K562 (cell line): ENCODE results near the gene FAM180B. TPM values are rescaled to one million over a fixed set of nuclear protein-coding genes. Genes with fewer than 3 reads are reported as not detected.

Source experiments
- ATAC-seq: fragments of 200-7000 bp; cut with Tn5 transposase; 3 replicates; pipeline ENCODE4 v1.9.1; 2020; ENCODE audit warnings: moderate library complexity
- Bru-seq: library from RNA; stranded (reverse); fragments of 400-500 nt; gene quantifications from one replicate; lab custom pipeline; 2021; lab: Mats Ljungman, UMichigan
- BruChase-seq, 2 experiments: library from RNA; stranded (reverse); fragments of 400-500 nt; gene quantifications; one replicate each; lab custom pipeline; 2021; lab: Mats Ljungman, UMichigan
- BruUV-seq: library from RNA; stranded (reverse); fragments of 400-500 nt; replicated peaks from 2 replicates; lab custom pipeline; 2021; lab: Mats Ljungman, UMichigan
- CTCF ChIA-PET: fragments of 300-600 bp; formaldehyde crosslinking; extraction: SDS; loops from one replicate; lab custom pipeline; 2021; ENCODE audit warnings: low intra/inter-chr PET ratio; lab: Yijun Ruan, JAX
- POLR2A ChIA-PET: fragments of 300-600, 350-650 bp; sonication (Branson Sonifier 250); formaldehyde crosslinking; extraction: SDS; loops from one replicate; lab custom pipeline; 2021; ENCODE audit warnings: antibody characterized with exemption, inconsistent platforms; lab: Yijun Ruan, JAX
- DNase-seq, 4 experiments: peaks; one replicate each; pipeline versions ENCODE4 v3.0.0 to v3.0.0-alpha.2; 2011 to 2018; ENCODE audit warnings: low spot score in 3 of 4, mixed read lengths in 3 of 4; ENCODE audit errors: extremely low read depth in 1 of 4
- FAIRE-seq: peaks from 2 replicates; lab custom pipeline; 2011; peaks lifted over from hg19 to GRCh38; lab: Jason Lieb, UNC
- H2AFZ ChIP-seq: 2 replicates; pipeline ENCODE4 v1.6.0; 2011; ENCODE audit warnings: low read depth, low read length, control low read depth, inconsistent platforms
- H3K27ac ChIP-seq: fragments of 200-600 bp; 3 replicates; pipeline ENCODE4 v1.8.0; 2011; ENCODE audit warnings: low read depth, mild to moderate bottlenecking, control low read depth, inconsistent platforms, low read length, moderate library complexity, mixed read lengths; ENCODE audit errors: extremely low read depth
- H3K27me3 ChIP-seq, 2 experiments: fragments of 300-600 bp in 1 of 2; 2 replicates in 1 of 2; 3 replicates in 1 of 2; pipeline versions ENCODE4 v1.6.0 to v1.8.0; 2011; ENCODE audit warnings: inconsistent platforms in 2 of 2, low read length in 2 of 2, mild to moderate bottlenecking in 1 of 2, mixed read lengths in 1 of 2, moderate library complexity in 1 of 2; ENCODE audit not compliant: control insufficient read depth in 2 of 2, insufficient read depth in 2 of 2
- H3K36me3 ChIP-seq: fragments of 300-600 bp; 3 replicates; pipeline ENCODE4 v1.8.0; 2011; ENCODE audit warnings: mild to moderate bottlenecking, low read length, inconsistent platforms; ENCODE audit not compliant: control insufficient read depth, insufficient read depth
- H3K4me1 ChIP-seq, 2 experiments: fragments of 200-600 bp in 1 of 2; replicated peaks in 1 of 2; 2 replicates in 1 of 2; 3 replicates in 1 of 2; pipeline versions ENCODE4 v1.5.1 to v1.8.0; 2011; ENCODE audit warnings: inconsistent platforms in 2 of 2, low read length in 2 of 2, mild to moderate bottlenecking in 1 of 2, mixed read lengths in 1 of 2, moderate library complexity in 1 of 2; ENCODE audit not compliant: control insufficient read depth in 2 of 2, insufficient read depth in 2 of 2
- H3K4me2 ChIP-seq: 2 replicates; pipeline ENCODE4 v1.6.1; 2011; ENCODE audit warnings: low read length, control low read depth, inconsistent platforms, mixed read lengths; ENCODE audit not compliant: insufficient read depth
- H3K4me3 ChIP-seq: fragments of 200-600 bp; sonication (generic), shearing (Covaris generic); 2 replicates; pipeline ENCODE4 v1.5.1; 2016; ENCODE audit warnings: control low read depth, inconsistent platforms
- H3K79me2 ChIP-seq: fragments of 200-600 bp; 3 replicates; pipeline ENCODE4 v1.8.0; 2011; ENCODE audit warnings: low read length, inconsistent platforms; ENCODE audit not compliant: control insufficient read depth, insufficient read depth
- H3K9ac ChIP-seq, 2 experiments: 2 replicates each; pipeline versions ENCODE4 v1.6.0 to v1.6.1; 2011; ENCODE audit warnings: low read depth in 2 of 2, low read length in 2 of 2, control low read depth in 1 of 2, inconsistent platforms in 1 of 2, mild to moderate bottlenecking in 1 of 2, mixed read lengths in 1 of 2; ENCODE audit not compliant: insufficient read depth in 1 of 2
- H3K9me1 ChIP-seq: one replicate; pipeline ENCODE4 v1.6.0; 2011; ENCODE audit warnings: inconsistent platforms, mild to moderate bottlenecking, low read length, moderate library complexity; ENCODE audit not compliant: control insufficient read depth, insufficient read depth
- H3K9me3 ChIP-seq: replicated peaks from 2 replicates; pipeline ENCODE4 v1.5.1; 2011; ENCODE audit warnings: low read depth, low read length, inconsistent platforms; ENCODE audit not compliant: control insufficient read depth, insufficient read depth
- H4K20me1 ChIP-seq: replicated peaks from 2 replicates; pipeline ENCODE4 v1.6.1; 2011; ENCODE audit warnings: low read length, inconsistent platforms, mixed read lengths; ENCODE audit not compliant: control insufficient read depth, insufficient read depth
- CREB3 ChIP-seq: fragments of 450-650 bp; conservative IDR thresholded peaks from 2 replicates; pipeline ENCODE4 v1.6.1; 2016; ENCODE audit warnings: missing genetic modification characterization, low read depth, mild to moderate bottlenecking, missing compliant biosample characterization, moderate library complexity
- E2F6 ChIP-seq, 2 experiments: IDR thresholded peaks; 2 replicates each; pipeline ENCODE4 v1.6.1; 2011; ENCODE audit warnings: borderline replicate concordance in 1 of 2, control low read depth in 1 of 2, low read depth in 1 of 2, low read length in 1 of 2, mild to moderate bottlenecking in 1 of 2, mixed read lengths in 1 of 2, moderate library complexity in 1 of 2; ENCODE audit not compliant: insufficient read depth in 1 of 2, insufficient read length in 1 of 2, poor library complexity in 1 of 2, severe bottlenecking in 1 of 2; ENCODE audit errors: extremely low read depth in 1 of 2
- KDM5B ChIP-seq: fragments of 200-600 bp; sonication (generic); IDR thresholded peaks from 2 replicates; pipeline ENCODE4 v1.6.1; 2012; ENCODE audit warnings: low read depth, mild to moderate bottlenecking, moderate library complexity, low read length, control low read depth, inconsistent platforms; ENCODE audit not compliant: insufficient replicate concordance
- POLR2G ChIP-seq: fragments of 200-400 bp; formaldehyde crosslinking; IDR thresholded peaks from 2 replicates; pipeline ENCODE4 v1.6.1; 2017; ENCODE audit warnings: low read depth, mild to moderate bottlenecking, antibody characterized with exemption, low read length, moderate library complexity
- RBFOX2 ChIP-seq: fragments of 200-400 bp; formaldehyde crosslinking; IDR thresholded peaks from 2 replicates; pipeline ENCODE4 v1.6.1; 2017; ENCODE audit warnings: low read depth, mild to moderate bottlenecking, low read length, moderate library complexity
- TCFL5 ChIP-seq: fragments of 250-450 bp; sonication (Bioruptor Pico); conservative IDR thresholded peaks from 2 replicates; pipeline ENCODE4 v1.6.1; 2021; ENCODE audit warnings: mild to moderate bottlenecking, moderate library complexity, matching md5 sums
- TFAP4 ChIP-seq: sonication (generic); formaldehyde crosslinking; IDR thresholded peaks from 2 replicates; pipeline ENCODE4 v1.8.0; 2022; ENCODE audit warnings: missing genetic modification reagents, mild to moderate bottlenecking, moderate library complexity, borderline replicate concordance
- WGBS: fragments of 100-300 bp; shearing (Covaris generic); methylation state at CpG from one replicate; pipeline ENCODE4 v1.1.6; 2016; ENCODE audit warnings: low coverage, mixed read lengths; ENCODE audit not compliant: insufficient coverage; ENCODE audit errors: missing lambda C conversion rate; 5-methylcytosine and 5-hydroxymethylcytosine counted together
- in situ Hi-C: fragments of 300-500 bp; cut with MboI; formaldehyde crosslinking; loops from 4 replicates; pipeline ENCODE4 v1.15.0; 2018; ENCODE audit warnings: inconsistent platforms, mixed read lengths
- intact Hi-C: fragments of 100-400 bp; cut with micrococcal nuclease; formaldehyde crosslinking; loops from 2 replicates; pipeline ENCODE4 v1.14.2; 2022
- long read RNA-seq, 3 experiments: library from polyadenylated mRNA in 2 of 3; library from RNA in 1 of 3; unstranded in 2 of 3; stranded (forward) in 1 of 3; transcript quantifications; one replicate each; pipeline ENCODE4 v2.0.0, GENCODE V29; 2019 to 2022
- polyA minus RNA-seq, 3 experiments: library from RNA; depleted of rRNA, polyadenylated mRNA; stranded (reverse); fragments of >200 nt; gene quantifications; 2 replicates each; pipeline ENCODE4 v1.2.3, GENCODE V29; 2011
- polyA plus RNA-seq, 8 experiments: library from polyadenylated mRNA; depleted of rRNA in 4 of 8; stranded (reverse) in 5 of 8; unstranded in 3 of 8; fragments of >200 nt; fragmentation: Nextera tagmentation in 2 of 8; fragmentation: Illumina TruSeq in 1 of 8; extraction: Ambion mirVana in 2 of 8; extraction: Trizol in 1 of 8; gene quantifications; 2 replicates each; pipeline versions ENCODE4 v1.2.1 to v1.2.3, GENCODE V29; 2011 to 2014; ENCODE audit warnings: inconsistent platforms in 1 of 8, missing spikeins in 1 of 8
- total RNA-seq, 7 experiments: library from RNA; depleted of rRNA in 6 of 7; stranded (reverse); fragments of >200 nt in 6 of 7; fragmentation: Illumina TruSeq in 2 of 7; extraction: Trizol in 2 of 7; gene quantifications; 2 replicates each; pipeline versions ENCODE4 v1.2.1 to v1.2.3, GENCODE V29; 2011 to 2021; ENCODE audit warnings: low replicate concordance in 1 of 7
- TF ChIP-seq, protein P1 (sequence below): fragments of 450-650 bp; formaldehyde crosslinking; IDR thresholded peaks from 2 replicates; pipeline ENCODE4 v1.4.0; 2020; ENCODE audit warnings: mild to moderate bottlenecking, moderate library complexity

Gene FAM180B, protein sequence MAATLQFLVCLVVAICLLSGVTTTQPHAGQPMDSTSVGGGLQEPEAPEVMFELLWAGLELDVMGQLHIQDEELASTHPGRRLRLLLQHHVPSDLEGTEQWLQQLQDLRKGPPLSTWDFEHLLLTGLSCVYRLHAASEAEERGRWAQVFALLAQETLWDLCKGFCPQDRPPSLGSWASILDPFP
- 0.49 and 0.51 TPM in 2 replicates for total RNA-seq (2011; cell fraction: chromatin; rRNA removed; ENCODE audit: low replicate concordance)
- total RNA-seq (2011; cell fraction: nucleolus; rRNA removed): 0.26 and 0.50 TPM in 2 replicates
- total RNA-seq (2011; cell fraction: nucleoplasm; rRNA removed): 0.61 TPM in 1 of 2 replicates, not detected in the other
- total RNA-seq (2014; rRNA removed) (0.14 TPM in 1 of 2 replicates, not detected in the other), total RNA-seq (2014; rRNA removed; fragmentation: Illumina TruSeq; extraction: Trizol) (not detected in 2 replicates), total RNA-seq (2015; rRNA removed; fragmentation: Illumina TruSeq; extraction: Trizol) (not detected in 2 replicates), total RNA-seq (2021) (not detected in 2 replicates), polyA plus RNA-seq (2011; rRNA removed) (not detected in 2 replicates), polyA plus RNA-seq (2014; fragmentation: Illumina TruSeq; extraction: Trizol) (not detected in 2 replicates), polyA plus RNA-seq (2014; fragmentation: Nextera tagmentation; extraction: Ambion mirVana) (not detected), polyA plus RNA-seq (2014; rRNA removed) (0.05 TPM in 1 of 2 replicates, not detected in the other), polyA minus RNA-seq (2011; rRNA and poly(A)+ RNA removed) (0.14 TPM in 1 of 2 replicates, not detected in the other), Bru-seq, nascent RNA (percentile 61 among the genes with signal in this experiment), BruChase-seq, experiment 1, labeled RNA remaining after a 2-hour chase (percentile 37 among the genes with signal in this experiment), BruChase-seq, experiment 2, labeled RNA remaining after a 6-hour chase (percentile 40 among the genes with signal in this experiment)
- polyA plus RNA-seq (2011; cell fraction: cytosol; rRNA removed): not detected in 2 replicates
- 0.51 TPM in 1 of 2 replicates, not detected in the other for polyA plus RNA-seq (2011; cell fraction: nucleus; rRNA removed)
- polyA plus RNA-seq (2012): not detected in 2 replicates
- polyA minus RNA-seq (2011; cell fraction: cytosol; rRNA and poly(A)+ RNA removed): not detected in 2 replicates
- polyA minus RNA-seq (2011; cell fraction: nucleus; rRNA and poly(A)+ RNA removed): 0.13 and 0.44 TPM in 2 replicates
- long read RNA-seq, experiment 1: 0 reads
- long read RNA-seq, experiment 2: 0 reads
- long read RNA-seq, experiment 3: 0 reads

GRCh38 chr11:47586098-47586855 lies at the start of gene FAM180B:
Gene FAM180B (plus strand): TSS chr11:47586678. CDS start chr11:47586769, 91 bp downstream.
- no peak for FAIRE-seq
- 71% methylated on average over 12 of the region's 12 CpGs for WGBS
- TF ChIP-seq CREB3 (tag): no peak
- no peak for TF ChIP-seq KDM5B
- no peak for TF ChIP-seq TCFL5 (CRISPR knock-in tag)
- TF ChIP-seq POLR2G: peak; percentile 52; the same call in 1 of the 2 replicates
- TF ChIP-seq RBFOX2: peak; percentile 41; the same call in 1 of the 2 replicates
- TF ChIP-seq, protein P1, sequence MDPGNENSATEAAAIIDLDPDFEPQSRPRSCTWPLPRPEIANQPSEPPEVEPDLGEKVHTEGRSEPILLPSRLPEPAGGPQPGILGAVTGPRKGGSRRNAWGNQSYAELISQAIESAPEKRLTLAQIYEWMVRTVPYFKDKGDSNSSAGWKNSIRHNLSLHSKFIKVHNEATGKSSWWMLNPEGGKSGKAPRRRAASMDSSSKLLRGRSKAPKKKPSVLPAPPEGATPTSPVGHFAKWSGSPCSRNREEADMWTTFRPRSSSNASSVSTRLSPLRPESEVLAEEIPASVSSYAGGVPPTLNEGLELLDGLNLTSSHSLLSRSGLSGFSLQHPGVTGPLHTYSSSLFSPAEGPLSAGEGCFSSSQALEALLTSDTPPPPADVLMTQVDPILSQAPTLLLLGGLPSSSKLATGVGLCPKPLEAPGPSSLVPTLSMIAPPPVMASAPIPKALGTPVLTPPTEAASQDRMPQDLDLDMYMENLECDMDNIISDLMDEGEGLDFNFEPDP (CRISPR knock-in tag): no peak
- TF ChIP-seq E2F6 (IDR thresholded peaks at IDR 0.05; ENCODE audit: borderline replicate concordance in 1 of 2, extremely low read depth in 1 of 2, insufficient read depth in 1 of 2, insufficient read length in 1 of 2, low read depth in 1 of 2, low read length in 1 of 2, poor library complexity in 1 of 2, severe bottlenecking in 1 of 2): no peak
- peak; percentile 19; the same call in 1 of the 2 replicates for TF ChIP-seq TFAP4 (CRISPR knock-in tag)

More at GRCh38 chr11:47586098-47586855, at the start of gene FAM180B:
- peak; percentile 39 for ATAC-seq
- POLR2A ChIA-PET: interaction anchor here (0.6 to 4.2 kb wide), 10 partner anchors 9 to 75 kb away, joined by 3 to 35 read pairs (median 4); partner anchors contain the start of gene C1QTNF4
- CTCF ChIA-PET: no interaction called here
- BruUV-seq: no TSS peak
- Histone ChIP-seq H4K20me1 (no peaks in the 10 kb centered on the region), H3K9ac (peak within 1 kb of the TSS in 1 of 2 experiments; percentile 52; a peak in 2 of 4 replicates), H3K4me1 (peaks cover 0 to 14% of the 10 kb centered on the region in 2 experiments; a peak in 1 of 5 replicates), H3K4me3 (no peak within 1 kb of the TSS), H3K27ac (no peak within 1 kb of the TSS), H3K36me3 (peaks cover 40% of the 10 kb centered on the region), H3K79me2 (peaks cover 7% of the 10 kb centered on the region; the same call in 1 of the 3 replicates), H3K27me3 (no peaks in the 10 kb centered on the region), H3K9me1 (no peaks in the 10 kb centered on the region), H3K4me2 (no peak within 1 kb of the TSS), H2AFZ (no peak within 1 kb of the TSS), H3K9me3 (no peaks in the 10 kb centered on the region)
- DNase-seq: no peak
- in situ Hi-C loops: no loop called here
- intact Hi-C loops: no loop called here
